Inferior parietal cortex (tissue), 1 donor: ENCODE results near the gene TGM1.

Experiments used
- DNase-seq: peaks from one replicate; pipeline ENCODE4 v3.0.0-alpha.2; 2016; ENCODE audit errors: extremely low spot score

TGM1 gene

GRCh38 chr14:24271134-24271833 is 8.3 kb upstream of the TGM1 start, which contains the start of gene RABGGTA:
Gene RABGGTA, minus strand, starts transcription at chr14:24271597. Its CDS starts 482 bp downstream, at chr14:24271115.
- DNase-seq, result peak; percentile 88

DNA sequence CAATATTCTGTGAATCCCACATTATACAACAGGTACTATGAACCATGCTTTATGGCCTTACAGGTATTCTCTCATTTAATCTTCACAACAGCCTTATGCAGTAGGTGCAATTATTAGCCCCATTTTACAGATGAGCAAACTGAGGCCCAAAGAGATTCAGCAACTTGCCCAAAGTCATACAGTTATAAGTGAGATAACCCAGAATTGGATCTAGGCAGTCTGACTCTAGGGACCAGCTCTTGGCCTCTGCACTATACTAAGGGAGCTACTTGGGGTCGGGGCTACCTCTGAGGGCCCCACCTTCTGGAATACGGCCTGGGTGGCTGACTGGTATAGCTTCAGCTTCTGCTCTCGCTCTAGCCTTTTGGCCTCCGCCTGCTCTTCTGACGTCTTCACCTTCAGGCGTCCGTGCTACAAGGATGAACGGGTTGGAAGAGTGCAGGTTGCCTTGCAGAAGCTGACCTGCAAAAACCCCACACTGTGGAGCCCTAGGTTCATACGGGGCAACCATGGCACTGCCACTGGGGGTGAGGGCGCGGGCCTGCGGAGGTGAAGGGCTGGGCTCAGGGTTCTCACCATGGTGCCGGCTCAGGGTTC is 7.7 kb upstream of the TGM1 start:
- DNase-seq, result no peak

DNA sequence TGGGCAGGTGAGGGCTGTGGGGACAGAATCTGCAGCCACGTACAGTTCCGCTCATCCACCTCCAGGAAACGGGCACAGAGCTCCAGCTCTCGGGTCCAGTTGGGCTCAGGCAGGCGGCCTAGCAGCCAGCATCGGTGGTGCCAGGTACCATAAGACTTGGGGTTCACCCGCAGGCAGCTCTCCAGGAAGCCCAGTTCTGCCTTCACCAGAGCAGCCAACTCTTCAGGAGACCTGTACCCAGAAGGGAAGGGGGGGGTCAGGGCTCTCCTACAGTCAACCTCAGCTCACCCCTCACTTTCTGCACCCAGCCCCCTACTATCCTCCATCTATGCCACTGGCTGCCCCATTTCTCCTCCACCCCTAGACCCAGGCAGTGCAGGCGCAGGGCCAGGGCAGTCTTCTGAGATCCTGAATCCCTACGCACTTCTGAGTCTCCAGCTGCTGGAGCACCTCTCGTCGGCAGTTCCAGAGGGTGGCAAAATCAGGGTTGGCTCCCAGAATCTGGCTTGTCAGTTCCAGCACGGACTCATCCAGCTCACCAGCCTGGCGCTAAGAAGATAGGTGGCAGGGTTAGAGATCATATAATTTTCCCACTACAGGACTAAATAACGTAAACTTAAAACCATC is 7.0 kb upstream of the TGM1 start:
- no peak for DNase-seq

DNA sequence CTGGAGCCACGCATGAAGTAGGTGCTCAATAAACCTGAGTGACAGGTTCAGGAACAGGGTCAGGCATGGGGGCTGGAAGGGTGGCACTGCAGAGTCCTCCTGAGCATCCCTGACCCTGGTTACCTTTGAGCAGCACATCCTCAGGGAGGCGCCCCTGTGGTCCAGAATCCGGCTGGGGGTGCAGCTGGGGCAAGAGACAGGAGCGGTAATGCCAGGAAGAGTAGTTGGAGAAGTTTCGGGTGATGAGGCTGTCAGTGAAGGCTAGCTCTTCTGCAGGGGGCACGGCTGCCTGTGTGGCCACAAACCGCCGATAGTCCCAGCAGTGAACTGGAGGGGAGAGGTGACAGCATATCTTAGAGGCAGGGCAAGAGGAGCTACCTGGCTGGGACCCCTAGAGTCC is 6.4 kb upstream of the TGM1 start:
- DNase-seq, result no peak

DNA sequence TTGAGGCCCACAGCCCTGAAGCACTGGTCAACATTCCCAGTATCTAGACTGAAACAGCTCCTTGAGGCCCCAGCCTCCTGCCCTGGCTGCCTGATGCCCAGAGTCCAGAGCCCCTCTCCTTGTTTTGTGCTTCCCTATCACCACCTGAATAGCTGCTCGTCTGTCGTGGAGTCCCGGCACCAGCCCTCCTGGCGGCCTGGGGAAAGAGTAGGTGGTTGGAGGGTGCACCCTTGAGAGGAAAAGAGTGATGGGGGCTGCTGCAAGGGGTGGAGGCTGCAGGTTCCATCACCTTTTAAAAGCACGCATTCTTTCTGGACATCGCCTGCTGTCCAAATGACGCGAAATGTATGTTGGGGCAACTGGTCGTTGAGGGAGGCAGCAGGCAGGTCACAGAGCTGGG is 5.2 kb upstream of the TGM1 start:
- no peak for DNase-seq

GRCh38 chr14:24267516-24267915 is 4.5 kb upstream of the TGM1 start:
- no peak for DNase-seq

GRCh38 chr14:24266344-24267244 is 3.6 kb upstream of the TGM1 start:
- no peak for DNase-seq

GRCh38 chr14:24264298-24264697 is 1.3 kb upstream of the TGM1 start:
- no peak for DNase-seq

DNA sequence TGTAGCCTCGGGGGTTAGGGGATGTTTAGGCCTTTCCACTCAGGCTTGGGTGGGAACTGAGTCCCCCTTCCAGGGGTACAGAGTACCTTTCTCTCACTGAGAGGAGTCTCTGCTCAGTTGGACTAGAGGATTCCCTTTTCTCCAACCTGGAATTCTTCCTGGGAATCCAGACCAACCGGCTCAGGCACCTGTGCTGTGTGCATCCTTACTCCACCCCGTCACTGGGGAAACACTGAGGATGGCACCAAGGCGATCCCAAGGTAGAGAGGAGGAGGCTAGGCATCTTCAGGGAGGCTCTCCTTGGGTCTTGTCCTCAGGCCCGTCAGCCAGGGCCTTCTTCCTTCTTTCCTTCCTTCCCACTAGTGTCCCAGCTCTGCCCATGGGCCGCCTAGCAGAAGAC is 871 bp upstream of the TGM1 start:
- DNase-seq, result no peak

DNA sequence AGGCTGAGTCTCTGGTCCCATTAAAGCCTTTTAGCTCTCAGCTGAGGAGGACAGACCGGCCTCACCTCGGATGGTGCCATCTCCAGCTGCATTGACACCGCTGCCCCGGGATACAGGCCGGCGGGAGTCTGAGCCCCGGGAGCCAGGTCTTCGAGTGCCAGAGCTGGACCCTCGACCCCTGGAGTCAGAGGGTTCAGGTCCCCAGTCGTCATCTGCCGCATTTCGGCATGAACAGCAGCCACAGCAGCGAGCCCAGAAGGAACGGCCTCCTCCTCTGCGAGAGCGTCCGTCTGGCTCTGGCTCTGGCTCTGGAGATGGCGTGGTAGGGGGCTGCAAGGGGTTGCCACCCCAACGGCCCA is 1.0 kb downstream of the TGM1 start:
- no peak for DNase-seq

- no peak for DNase-seq
These were observed 1.6 kb downstream of the TGM1 start for GRCh38 chr14:24261256-24261968.

DNA sequence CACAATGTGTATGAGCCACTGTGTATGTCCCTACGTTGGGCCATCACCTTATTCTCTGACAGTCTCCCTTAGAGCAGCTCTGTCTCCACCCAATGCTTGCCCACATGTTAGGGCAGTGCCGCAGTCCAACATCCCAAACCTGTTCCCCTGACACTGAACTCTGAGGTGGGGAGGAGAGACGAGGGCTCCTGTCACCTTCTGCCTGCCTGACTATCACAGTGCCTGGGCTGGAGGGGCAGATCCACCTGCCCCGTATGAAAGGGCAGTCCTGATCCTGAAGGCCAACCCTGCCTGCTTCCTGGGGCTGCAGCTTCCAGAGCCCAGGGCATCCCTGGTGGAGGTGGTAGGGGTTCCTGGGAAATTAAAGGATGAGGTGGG is 2.2 kb downstream of the TGM1 start:
- DNase-seq, result no peak

- DNase-seq, result no peak
These were observed 2.8 kb downstream of the TGM1 start for GRCh38 chr14:24260026-24260779.

- DNase-seq, result no peak
These were observed 3.5 kb downstream of the TGM1 start for GRCh38 chr14:24259282-24260025.

- no peak for DNase-seq
These were observed 4.3 kb downstream of the TGM1 start for GRCh38 chr14:24258548-24259265.

DNA sequence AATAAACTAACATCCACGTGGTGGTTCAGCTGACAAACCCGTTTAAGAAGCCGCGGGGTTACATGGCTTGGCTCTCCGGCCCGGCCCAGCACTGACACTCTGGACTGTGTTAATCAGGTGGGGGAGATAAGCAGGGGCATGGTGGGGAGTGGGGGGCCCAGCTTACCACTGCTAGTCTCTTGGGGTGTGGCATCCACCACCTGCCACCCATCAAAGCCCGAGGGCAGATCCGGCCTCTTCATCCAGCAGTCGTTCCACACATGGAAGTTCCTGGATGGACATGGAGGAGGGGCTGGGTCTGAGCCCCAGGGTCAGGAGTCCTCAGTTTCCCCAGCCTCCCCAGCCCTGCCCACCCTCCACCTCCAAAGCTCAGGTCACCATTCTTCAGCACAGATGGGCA is 4.9 kb downstream of the TGM1 start:
- DNase-seq, result no peak

DNA sequence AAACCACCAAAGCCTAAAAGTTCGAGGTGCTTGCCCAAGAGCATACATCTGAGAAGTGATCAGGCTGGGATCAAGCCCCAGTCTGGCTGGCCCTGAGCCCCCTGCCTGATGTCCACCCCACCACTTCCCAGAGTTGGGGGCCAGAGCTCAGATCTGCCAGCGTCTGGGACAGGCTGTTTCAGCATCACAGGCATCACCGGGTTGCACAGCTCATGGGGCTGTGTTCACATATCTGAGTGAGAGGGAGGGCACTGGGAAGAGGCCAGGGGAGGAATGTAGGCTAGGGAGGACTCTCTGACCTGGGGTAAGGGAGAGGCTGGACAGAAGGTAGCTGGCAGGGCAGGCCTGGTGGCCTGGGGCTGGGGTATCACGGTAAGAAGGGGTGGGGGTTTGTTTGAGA is 6.0 kb downstream of the TGM1 start:
- DNase-seq, result no peak

DNA sequence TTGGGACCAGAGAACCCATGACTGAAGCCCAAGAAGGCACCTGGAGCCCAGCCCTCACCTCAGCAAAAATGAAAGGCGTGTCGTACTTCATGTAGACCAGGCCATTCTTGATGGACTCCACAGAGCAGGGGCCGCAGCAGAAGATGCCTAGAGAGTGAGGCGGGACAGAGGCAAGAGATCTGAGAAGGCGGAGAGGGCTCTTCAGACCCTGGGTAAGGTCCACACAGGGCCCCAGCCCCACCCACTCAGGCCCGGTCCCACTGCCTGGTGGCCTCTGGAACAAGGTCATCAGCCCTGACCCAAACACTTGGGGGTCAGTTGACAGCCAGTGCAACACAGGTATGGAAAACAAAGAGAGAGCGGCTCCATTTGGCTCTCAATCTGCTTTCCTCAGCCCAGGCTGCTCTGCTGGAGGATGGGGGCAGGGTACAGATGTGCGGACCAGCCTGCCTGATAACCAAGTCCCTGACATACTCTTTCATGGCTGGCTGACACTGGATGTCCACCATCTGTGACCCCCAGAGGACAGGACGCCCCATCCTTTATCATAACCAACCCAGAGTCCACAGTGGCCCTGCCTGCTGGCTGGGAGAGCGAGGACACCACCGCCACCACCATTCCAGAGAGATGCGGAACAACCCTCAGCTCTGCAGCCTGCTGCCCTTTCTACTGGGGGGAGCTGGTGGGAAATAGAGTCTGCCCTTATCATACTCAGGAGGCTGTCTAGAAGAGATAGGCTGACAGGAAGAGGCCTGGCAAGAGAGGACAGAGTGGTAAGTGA is 6.9 kb downstream of the TGM1 start:
- DNase-seq, result no peak

DNA sequence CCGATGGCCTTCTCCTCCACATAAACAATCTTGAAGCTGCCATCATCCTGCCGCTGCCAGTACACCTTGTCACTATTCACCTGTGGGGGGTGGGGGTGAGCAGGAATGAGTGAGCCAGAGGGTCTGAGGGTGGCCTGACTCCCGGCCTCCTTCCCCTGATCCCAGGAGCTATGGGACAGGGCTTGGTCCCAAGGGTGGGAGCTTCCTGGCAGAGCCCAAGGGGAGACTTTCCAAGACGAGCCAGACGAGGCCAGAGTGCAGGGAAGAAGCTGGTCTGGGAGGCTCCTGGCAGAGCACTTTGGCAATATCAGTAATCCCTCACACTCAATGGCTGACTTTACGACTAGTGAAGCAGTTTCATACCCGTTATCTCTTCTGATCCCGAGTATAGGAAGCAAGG is 7.5 kb downstream of the TGM1 start:
- DNase-seq, result no peak
